GM04503 (cell line): Measurements from ENCODE around the gene TXNRD1.
"Not testable (repeated sequence)": the region's sequence is repeated elsewhere in the genome, so short reads cannot be mapped to it uniquely, and the experiment has no call there.

ENCODE experiments used
- DNase-seq: peaks from one replicate; pipeline ENCODE4 v3.0.0-alpha.2; 2012; ENCODE audit warnings: low read depth

Gene TXNRD1

DNA sequence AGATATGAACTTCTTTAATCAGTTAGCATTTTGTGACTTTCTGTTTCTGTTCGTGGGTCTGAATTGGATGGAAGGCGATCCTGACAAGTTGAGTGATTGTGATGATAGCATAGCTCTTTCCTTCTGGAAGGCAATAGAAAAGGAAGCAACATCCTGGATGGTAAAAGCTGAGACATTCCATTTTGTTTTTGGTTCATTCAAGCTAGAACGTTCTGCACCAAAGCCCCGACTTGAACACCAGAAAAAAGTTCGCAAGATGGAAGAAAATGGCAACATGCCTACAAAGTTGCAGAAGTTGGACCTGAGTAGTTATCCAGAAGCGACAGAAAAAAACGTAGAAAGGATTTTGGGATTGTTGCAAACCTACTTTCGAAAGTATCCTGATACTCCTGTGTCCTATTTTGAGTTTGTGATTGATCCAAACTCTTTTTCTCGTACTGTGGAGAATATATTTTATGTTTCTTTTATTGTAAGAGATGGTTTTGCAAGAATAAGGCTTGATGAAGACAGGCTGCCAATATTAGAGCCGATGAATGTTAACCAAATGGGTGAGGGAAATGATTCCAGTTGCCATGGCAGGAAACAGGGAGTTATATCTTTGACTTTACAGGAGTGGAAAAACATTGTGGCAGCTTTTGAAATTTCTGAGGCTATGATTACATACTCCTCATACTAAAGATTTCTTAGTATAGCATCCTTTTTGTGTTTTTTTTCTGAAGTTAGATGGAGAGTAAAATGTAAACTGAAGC lies 88.9 kb downstream of the TXNRD1 start:
- peak; percentile 29 for DNase-seq

DNA sequence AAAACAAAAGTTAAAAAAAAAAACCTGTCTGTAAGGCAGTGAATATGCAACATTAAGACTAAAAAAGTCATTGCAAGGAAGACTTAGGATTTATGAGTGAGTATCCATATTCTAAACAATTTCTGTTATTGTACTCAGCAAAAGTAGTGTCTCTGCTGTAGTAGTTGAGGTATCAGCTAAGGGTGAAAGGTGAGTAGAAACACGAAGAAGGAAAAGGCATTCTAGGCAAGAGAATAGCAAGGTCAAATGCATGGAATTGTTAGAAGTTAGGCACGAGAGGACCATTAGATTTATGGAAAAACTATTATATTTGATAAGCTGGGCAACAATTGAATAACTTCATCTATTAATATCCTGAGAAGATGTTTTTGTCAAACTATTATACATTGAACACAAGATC lies 89.8 kb downstream of the TXNRD1 start:
- no peak for DNase-seq

DNA sequence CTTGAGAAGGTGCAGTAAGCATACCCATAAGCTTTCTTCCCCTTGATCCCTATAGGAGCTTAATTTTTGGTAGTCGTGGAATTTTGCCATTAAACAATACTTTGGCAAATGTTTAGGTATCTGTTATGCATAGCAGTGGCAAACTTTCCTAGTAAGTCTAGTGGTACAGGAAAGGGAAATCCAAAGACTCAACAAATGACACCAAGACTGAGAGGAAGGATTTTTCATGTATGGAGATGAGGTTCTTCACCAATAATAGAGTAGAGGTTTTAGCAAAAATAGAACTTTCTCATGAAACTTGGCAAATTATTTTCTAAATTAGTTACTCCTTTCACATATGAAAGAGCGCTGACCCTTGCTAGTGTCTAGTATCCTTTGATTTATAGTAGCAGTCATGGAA lies 90.8 kb downstream of the TXNRD1 start:
- DNase-seq: no peak

DNA sequence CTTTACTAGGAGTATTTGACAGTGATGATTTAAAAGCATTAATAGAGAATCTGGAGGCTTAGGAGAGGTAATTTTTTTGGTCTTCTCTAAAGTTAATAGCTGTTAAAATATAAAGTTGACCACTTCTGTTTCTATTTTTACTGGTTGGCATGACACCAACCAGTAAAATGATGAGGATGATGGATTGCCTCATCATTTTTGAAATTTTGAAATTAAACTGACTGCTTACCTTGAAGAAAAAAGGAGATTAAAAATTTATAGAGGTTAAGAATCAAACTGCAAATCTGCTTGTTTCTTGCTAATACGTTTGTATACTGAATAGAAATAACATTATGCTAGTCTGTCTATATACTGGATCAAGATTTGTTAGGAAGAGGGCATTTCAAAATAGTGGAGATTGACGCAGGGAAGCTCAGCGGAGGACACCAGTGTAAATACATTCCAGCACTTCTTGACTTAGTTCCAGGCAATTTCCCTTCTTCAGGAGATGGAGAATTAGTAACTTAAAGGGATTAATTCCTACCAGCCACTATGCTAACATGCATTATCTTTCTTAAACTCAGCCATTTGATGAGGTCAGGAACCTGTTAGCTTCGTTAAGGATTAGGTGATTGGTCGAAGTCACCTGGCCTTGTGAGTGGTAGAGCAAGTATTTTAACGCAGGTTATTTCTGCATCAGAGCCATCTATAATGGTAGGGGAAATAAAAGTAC lies 91.5 kb downstream of the TXNRD1 start:
- DNase-seq: no peak

DNA sequence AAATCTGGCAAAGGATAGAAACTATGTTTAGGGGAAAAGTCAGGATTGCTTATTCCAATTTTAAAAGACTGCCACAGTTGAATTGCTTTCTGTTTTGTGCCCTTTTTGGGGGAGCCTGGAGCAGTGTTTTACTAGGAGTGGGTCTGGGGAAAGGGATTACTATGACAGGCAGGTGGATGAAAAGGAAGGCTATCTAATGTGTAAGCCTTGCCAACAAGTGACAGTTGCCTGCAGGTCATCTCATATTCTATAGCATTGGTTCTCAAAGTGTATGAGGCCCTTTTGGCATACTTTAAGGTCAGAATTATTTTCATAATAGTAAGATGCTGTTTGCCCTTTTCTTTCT lies 92.0 kb downstream of the TXNRD1 start:
- no peak for DNase-seq

DNA sequence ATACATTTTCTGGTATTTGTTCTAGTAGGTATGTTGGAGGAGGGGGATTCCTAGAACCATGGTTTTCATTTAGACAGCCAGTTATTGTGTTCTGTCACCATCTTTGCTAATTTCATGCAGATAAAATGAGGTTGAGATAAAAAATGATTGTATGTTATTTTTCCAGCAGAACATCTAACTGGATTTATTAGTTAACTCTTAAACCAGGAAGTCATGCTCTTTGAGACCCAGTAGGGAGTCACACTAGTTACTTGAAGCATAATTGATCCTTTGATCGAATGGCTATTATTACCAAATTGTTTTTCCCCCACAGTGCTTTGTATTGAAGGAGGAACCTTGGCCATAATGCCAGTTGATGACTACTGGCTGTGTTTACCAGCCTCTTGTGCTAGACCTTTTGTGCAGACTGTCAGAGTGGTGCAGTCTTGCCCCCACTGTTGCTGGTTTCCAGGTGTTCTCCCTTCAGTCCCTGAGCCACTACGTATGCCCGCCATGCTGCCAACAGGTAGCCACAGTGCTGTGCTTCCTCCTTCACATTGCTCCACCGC lies 93.9 kb downstream of the TXNRD1 start:
- no peak for DNase-seq

DNA sequence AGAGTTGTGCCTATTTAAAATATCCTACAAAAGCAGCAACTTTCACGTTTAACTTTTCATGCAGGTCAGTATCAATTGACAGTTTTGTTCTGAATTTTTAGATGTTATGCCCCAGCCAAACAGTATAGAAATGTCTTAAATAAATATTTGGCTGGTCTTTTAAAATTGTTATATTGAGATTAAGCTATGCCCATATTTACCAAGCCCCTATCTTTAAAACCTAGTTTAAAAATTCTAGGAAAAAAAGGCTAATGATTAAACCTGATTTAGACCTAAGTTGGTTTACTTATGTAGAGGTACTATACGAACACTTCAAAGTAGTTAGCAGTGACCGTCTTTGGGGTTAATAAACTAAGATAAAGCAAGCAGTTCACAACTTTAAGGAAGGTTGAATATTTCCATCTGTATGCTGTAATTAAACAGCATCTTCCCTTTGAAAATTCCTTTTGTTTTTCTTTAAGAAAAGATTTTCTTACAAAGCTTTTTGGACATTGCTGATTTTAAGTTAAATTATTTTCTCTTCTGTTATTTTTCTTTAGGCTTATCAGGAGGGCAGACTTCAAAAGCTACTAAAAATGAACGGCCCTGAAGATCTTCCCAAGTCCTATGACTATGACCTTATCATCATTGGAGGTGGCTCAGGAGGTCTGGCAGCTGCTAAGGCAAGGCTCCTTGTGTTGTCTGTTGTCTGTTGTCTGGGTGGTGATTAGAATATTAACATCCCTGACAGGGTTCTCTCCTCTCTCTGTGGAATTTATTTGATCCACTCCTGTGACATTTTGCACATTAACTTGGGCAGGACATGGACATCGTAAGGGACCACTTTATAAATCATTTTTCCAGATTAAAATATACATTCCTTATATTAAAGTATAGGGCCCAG lies 95.4 kb downstream of the TXNRD1 start:
- no peak for DNase-seq

DNA sequence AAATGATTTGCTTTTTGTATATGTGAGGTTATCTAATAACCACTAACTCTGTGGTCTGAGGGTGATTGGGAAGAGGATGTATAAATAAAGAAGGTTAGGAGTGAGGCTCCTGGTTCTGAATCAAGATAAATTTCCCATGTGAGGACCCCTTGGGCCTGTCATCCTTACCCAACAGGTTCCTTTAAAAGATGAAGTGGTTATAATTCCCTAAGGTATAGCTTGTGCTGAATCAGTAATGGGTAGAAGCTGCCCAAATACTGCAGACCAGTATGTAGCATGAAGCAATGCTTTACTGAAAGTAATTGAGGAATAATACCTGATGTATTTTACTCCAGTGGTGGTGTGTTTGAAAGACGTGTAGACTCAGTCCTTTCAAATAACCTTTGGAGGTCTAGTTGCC lies 96.6 kb downstream of the TXNRD1 start:
- DNase-seq: no peak

DNA sequence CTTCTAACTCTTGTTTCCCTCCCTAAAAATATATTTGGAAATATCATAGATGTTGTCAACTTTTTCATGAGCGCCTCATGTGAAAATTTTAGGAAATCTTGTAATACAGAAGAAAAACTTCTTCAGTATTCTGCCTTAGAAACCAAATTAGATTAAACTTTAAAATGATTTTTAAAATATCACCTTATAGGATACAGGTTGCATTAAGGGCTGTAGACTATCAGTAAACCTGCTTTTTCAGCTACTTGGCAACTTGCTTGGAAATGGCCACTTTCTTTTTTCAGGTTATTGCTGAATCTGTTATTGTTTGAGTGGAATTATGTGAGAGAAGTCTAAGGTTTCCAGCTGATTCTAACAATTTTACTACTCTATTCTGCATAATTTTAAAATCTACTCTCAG lies 97.1 kb downstream of the TXNRD1 start:
- no peak for DNase-seq

DNA sequence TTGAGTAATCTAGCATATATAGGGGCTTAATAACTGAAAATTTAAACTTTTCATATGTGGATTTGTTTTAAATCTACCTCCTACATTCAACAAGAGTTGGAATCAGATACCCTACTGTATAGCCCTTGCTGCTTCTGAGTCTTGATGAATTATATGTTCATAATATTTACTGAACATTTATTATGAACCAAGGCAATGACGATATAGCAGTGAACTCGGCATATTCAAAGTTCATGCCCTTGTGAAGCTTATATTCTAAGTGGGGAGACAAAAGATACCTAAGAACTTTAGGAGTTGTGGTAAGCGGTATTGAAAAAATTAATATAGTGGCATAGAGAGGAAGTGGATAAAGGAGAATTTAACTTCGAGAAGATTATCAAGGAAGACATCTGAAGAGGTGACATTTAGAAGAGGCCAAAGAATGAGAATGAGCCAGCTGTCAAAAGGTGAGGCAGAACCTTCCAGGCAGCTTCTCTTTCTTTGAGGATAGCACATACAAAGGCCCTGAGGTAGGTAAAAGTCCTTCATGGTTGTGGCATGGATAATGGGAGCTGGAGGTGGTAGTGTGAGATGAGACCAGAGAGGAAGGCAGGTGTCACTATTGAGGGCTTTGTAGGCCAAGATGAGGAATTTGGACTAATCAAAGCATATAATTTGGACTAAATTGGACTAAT lies 98.1 kb downstream of the TXNRD1 start:
- no peak for DNase-seq

DNA sequence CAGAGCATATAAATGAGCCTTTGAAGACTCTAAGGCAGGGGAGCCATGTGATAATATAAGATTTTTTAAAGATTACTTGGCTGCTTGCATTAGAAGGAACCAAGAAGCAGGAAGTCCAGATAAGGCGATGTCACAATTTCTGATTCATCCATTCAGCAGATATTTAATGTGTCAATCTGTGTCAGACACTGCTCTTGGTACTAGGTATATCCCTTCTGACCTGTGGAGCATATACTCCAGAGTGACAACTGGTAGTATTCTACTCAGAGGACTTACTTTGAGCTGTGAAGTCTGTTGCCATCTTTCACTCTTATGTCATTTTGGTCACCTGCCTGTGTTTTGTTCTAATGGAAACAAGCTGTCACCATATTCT lies 98.6 kb downstream of the TXNRD1 start:
- no peak for DNase-seq

DNA sequence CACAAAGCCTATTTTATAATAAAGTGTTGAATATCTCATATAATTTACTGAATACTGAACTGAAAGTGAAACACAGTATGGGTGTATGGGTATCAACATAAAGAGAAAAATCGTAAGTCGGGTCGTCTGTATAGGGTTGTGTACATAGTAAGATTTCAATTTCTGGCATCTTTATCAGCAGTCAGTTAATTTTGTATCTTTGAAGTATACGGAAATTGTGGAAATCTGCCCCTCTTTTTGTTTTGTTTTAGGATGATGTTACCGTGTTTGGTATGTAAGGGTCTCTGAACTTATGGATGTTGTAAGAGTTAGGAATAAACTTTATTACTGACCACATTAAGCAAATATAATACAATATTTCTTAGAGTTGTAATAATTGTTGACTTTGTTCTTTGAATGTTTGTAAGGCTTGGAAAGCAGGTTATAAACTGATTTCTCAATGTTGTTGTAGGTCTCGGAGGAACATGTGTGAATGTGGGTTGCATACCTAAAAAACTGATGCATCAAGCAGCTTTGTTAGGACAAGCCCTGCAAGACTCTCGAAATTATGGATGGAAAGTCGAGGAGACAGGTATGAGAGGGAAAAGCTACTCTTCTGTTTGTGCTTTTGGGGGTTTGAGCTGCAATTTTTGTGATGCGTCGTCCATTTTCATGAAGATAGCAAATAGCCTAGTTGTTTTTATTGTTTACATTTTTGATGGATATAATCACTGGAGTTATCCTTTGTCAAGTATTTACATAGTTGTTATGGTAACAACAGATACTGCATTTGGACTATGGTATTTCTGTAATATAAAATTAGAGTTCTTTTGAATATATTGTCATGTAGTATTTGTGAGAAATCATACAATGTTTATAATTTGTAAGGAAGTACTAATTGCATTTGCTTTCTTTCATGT lies 100.0 kb downstream of the TXNRD1 start:
- peak; percentile 9 for DNase-seq

DNA sequence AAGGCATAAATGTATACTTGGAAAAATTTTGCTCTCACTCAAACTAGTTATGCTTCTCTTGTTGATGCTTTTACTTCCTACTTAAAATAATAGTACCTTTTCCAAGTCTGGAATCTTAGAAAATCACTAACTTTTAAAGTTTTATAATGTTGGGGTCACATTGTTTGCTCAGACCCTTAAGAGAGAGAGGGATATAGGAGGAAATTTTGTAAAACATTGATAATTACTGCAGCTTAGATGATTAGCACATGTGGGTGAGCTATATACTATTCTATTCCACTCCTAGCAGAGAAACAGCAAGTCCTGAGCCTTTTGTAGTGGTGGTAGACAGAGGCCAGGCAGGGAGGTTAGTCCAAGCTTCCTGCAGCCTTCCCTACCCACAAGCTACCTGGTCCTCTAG lies 101.4 kb downstream of the TXNRD1 start:
- no peak for DNase-seq

DNA sequence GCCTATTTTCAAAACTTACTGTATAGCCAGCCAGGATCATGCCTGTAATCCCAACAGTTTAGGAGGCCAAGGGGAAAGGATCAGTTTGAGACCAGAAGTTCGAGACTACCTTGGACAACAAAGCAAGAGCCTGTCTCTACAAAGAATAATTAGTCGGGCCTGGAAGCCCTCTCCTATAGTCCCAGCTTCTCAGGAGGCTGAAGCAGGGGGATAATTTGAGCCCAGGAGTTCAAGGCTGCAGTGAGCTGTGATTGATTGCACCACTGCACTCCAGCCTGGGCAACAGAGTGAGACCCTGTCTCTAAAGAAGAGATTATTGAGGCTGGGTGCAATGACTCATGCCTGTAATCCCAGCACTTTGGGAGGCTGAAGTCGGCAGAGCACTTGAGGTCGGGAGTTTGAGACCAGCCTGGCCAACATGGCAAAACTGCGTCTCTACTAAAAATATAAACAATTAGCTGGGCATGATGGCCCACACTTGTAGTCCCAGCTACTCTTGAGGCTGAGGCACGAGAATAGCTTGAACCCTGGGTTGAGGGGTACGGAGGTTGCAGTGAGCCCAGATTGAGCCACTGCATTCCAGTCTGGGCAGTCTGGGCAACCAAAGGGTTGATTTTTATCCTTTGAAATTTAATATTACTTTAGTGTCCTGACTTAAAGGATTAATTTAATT lies 102.1 kb downstream of the TXNRD1 start:
- DNase-seq: no peak

DNA sequence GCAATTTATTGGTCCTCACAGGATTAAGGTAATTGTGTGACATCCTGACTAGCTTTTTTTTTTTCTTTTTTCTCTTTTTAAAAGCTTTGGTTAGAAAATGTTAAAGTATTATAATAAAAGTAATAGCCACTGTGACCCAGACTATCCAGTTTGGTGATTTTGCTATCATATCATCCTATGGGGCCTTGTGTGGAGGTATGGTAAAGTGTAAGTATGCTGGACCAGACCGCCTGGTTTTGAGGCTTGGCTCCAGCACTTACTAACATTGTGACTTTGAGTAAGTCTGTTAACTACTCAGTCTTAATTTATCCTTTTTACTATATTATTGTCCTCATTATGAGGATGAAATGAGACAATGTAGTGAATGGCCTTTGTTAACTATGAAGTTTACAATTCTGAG lies 103.4 kb downstream of the TXNRD1 start:
- no peak for DNase-seq

DNA sequence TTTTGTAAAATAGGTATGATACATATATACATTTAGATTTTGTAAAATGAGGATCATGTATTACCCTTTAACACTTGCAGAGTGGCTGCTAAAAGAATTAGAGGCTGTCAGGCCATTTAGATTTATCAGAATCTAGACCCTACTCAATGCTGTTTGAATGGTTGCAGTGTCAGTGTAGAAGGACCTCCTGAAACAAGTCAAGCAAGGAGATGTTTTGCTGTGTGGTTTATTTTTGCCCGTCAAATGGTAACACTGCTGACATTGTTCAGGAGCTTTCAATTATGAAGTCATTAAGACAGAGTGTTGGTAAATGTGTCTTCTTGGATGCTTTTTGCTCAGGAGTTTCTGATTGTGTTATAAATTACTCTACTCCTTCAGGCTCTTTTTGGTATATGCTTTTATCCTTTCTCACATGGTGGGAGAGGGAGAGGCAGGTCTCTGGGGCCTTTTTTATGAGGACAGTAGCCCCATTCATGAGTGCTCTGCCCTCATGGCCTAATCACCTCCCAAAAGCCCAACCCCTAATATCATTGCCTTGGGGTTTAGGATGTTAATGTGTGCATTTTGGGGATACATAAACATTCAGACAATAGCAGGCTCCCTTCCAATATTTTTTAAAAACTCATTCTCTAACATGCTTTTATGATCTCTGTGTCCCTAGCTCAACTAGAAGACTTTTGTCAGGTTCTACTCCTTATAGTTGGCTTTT lies 104.5 kb downstream of the TXNRD1 start:
- DNase-seq: no peak

DNA sequence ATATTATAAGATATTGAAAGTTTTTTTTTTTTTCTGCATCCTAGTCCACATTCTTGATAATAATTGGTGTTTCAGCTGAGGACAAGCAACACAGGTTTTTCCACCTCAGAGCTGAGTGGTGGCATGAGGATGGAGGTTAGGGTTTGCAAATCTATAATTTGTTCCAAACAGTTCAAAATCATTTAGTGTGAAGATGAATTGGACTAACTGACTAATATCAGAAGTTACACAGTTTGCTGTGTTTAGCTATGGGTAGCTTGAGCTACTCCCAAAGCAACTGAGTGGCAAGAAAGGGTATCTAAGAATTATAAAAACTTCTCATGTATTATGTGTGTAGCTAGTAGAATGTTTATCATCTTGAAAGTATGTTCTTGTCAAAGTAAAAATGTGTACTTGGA lies 105.0 kb downstream of the TXNRD1 start:
- no peak for DNase-seq

DNA sequence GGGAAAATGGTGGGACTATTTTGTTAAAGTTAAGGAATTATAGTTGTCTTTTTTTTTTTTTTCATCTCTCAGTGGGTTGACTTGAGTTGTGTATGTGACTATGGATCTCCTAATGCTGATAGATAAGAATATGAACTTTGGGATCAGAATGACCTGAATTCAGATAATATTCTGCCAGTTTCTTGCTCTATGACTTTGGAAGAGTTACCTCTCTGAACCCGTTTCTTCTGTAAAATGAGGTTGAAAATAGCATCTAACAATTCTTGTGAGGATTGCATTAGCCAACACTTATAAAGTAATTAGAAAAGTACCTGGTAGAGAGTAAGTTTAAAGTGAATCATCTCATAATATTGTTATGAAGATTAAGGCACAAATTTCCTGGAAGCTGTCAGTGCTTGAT lies 106.4 kb downstream of the TXNRD1 start:
- no peak for DNase-seq

DNA sequence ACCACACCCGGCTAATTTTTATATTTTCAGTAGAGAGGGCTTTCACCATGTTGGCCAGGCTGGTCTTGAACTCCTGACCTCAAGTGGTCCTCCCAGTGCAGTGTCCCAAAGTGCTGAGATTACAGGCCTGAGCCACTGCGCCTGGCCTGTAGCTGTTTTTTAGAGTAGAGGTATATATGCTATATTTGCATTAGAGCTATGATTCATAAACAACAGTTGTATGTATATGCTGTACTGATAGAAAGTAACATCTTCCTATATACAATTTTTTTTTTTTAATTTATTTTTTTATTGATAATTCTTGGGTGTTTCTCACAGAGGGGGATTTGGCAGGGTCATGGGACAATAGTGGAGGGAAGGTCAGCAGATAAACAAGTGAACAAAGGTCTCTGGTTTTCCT lies 107.0 kb downstream of the TXNRD1 start:
- DNase-seq: not testable (repeated sequence)

DNA sequence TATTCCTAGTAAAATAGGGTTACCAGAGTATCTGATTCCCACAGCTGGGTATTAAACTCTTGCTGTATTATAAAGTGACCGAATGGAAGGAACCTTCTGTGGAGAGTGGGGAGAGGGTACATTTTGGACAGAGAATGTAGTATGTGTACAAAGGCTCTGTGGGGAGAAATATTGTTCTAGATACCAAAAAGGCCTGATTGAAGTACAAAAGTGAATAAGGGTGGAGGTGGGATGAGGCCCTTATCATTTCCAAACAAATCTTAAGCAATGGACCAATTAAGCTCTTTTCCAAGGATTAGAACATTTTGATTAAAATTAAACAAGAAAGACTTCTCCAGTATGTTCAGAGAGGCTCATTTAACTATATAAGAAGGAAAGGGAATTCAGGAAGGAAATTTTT lies 108.3 kb downstream of the TXNRD1 start:
- DNase-seq: no peak
